Measurements from ENCODE around the gene PHF21B.

Gene PHF21B

DNA sequence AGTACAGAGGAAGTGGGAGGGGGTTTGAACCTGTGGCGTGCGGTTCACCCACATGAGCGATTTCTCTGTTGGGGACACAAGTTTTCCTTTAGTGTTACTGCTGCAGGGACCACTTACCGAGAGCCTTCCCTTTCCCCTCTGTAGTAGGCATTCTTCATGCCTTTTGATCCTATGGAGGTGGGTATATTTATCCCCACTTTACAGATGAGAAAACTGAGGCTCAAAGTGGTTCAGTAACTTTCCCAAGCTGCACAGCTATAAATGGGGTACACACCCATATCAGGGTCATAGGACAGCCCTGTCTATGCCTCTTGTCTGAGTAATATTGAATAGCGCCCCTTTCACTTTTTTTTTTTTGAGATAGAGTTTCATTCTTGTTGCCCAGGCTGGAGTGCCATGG is 3.3 kb upstream of the PHF21B start:
- no peak for DNase-seq

- no peak for DNase-seq
Measured at GRCh38 chr22:45010532-45010900, 711 bp upstream of the PHF21B start.

- DNase-seq = peak in 1 of 2 donors; percentile 18
Measured at GRCh38 chr22:45008751-45009605, 827 bp downstream of the PHF21B start.

- peak in 1 of 2 donors; percentile 13 for DNase-seq
Measured at GRCh38 chr22:45008186-45008681, 1.6 kb downstream of the PHF21B start.

GRCh38 chr22:45007391-45008185 is 2.2 kb downstream of the PHF21B start:
- peak in 1 of 2 donors; percentile 25 for DNase-seq

- DNase-seq = no peak
Measured at GRCh38 chr22:45006964-45007390, 2.8 kb downstream of the PHF21B start.

- DNase-seq = no peak
Measured at GRCh38 chr22:45006111-45006963, 3.5 kb downstream of the PHF21B start.

GRCh38 chr22:45001653-45002052 is 8.2 kb downstream of the PHF21B start:
- no peak for DNase-seq

DNA sequence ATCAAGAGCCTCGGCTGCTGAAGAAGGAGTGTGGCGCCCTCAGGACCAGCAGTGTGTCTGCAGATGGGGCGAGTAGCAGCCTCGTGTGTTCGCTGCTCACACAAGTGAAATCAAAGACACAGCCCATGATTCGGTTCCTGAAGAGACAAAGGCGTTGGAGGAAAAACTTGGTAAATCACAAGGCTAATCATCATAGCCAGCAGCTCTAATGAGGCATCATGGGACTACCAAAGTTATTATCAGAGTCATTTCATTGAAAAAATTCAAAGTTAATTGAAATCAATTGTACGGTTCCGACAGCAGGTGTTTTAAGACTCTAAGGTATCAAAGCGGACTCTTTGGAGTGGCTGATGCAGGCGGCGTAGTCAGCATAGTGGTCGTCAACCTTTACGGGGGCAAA is 9.5 kb downstream of the PHF21B start:
- DNase-seq = no peak

GRCh38 chr22:44999687-45000086 is 10.1 kb downstream of the PHF21B start:
- no peak for DNase-seq

GRCh38 chr22:44999231-44999630 is 10.6 kb downstream of the PHF21B start:
- no peak for DNase-seq

GRCh38 chr22:44998296-44998695 is 11.5 kb downstream of the PHF21B start:
- DNase-seq = no peak

- no peak for DNase-seq
Measured at GRCh38 chr22:44997060-44997459, 12.7 kb downstream of the PHF21B start.

DNA sequence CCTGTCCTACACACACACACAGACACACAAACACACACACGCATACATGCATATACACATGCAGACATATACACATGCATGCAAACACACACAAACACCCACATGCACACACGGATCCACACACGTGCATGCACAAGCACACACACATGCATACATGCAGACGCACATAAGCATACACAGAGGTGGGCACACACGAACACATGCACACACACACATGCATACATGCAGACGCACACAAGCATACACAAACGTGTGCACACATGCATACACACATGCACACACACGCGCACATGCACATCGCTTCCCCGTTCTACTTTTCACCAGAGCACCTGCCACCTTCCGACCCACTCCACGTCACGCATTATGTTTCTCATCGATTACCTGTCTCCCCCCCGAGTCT is 13.2 kb downstream of the PHF21B start:
- no peak for DNase-seq

DNA sequence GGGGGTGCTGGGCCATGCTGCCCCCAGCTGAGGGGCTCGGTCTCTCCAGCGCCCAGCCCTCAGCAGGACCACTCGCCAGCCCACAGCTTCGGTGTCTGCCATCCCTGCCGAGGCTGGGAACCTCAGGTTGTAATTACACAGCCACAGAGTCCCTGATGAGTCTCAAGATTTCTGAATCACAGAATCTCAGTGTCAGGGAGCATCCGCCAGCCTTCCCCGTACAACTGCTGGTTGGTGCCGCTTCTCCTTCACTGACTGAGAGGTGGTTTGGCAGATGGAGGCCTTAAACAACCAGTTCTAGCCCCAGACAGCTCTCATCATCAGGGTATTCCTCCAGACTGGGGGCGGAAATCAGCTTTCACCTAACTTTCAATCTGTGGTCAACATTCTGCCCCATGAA is 13.7 kb downstream of the PHF21B start:
- DNase-seq = no peak

DNA sequence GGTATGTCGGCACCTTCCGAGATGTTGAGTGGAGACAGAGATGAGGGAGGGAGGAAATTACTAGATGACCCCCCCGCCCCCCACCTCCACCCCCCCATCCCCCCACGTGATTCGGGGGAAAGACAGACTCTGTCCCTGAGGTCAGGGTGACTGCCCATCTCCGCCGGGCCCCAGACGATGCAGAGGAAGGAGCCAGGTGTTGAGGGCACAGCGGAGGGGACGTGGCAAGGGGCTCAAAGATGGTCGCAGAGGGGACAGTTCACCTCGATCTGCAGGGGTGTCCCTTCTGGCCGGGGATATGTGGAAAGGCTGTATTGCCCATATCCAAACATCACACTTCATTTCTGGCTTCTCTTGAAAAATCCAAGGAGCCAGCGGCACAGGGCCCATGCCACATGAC is 14.1 kb downstream of the PHF21B start:
- no peak for DNase-seq

DNA sequence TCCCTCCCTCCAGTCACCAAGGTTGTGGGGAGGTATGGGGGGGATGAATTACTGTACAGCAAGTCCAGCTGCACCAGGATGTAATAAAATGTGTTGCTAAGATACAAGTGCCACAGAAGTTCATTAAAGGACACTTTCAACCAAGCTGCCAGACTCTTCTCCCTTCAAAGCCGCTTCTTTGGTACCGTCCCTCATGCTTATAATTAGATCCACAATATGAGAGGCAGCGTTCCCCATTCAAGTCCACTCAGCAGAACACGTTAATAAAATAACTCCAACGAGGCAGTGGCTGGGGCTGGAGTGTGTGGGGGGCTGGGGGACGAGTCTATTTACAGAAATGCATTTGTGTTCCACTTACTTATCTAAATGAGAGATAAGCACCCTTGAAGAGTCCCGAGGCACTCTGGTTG is 14.7 kb downstream of the PHF21B start:
- no peak for DNase-seq

- DNase-seq = no peak
Measured at GRCh38 chr22:44994399-44995104, 15.3 kb downstream of the PHF21B start.

GRCh38 chr22:44992166-44992565 is 17.6 kb downstream of the PHF21B start:
- DNase-seq = no peak

GRCh38 chr22:44991218-44991617 is 18.6 kb downstream of the PHF21B start:
- DNase-seq = no peak

DNA sequence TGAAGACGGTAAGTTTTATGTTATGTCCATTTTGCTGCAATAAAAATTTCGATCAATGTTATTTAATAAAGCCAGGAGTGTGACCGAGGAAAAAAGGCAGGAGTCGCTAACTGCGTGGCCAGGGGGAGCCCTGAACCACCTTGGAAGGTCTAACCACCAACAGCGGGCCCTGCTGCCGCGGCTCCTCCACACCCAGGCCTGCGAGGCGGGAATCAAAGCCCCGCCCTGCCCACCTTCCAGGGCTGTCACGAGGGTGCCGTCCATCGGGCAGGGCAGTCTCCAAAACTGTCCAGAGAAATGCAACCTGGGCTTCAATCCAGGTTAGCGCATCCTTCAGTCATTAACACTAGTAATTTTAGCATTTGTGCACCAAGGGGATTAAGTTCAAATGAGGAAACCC is 19.0 kb downstream of the PHF21B start:
- DNase-seq = no peak

DNA sequence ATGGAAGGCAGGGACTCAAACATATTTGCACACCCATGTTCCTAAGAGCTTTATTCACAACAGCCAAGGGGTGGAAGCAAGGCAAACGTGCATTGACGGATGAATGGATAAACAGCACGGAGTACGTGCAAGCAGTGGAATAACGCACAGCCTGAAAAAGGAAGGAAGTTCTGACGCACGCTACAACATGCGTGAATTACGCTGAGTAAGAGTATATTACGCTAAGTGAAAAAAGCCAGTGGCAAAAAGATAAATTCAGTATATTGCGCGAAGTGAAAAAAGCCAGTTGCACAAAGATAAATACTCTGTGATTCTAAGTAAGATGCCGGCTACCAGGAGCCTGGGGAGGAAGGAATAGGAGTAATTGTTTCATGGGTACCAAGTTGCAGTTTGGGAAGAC is 19.5 kb downstream of the PHF21B start:
- DNase-seq = no peak

All from stimulated activated CD4-positive, alpha-beta T cell treated with anti-CD3 and anti-CD28 coated beads, Interleukin-2, amount 100 ng/mL, for 24 hours (primary cell).